GM19324 (cell line): ENCODE data around the gene RGS13.
A peak's percentile ranks its signal among the peaks of the same experiment; 100 is the strongest.

Experiments used
- ATAC-seq: cut with Tn5 transposase; IDR thresholded peaks from one replicate; pipeline ENCODE4 v1.9.1; 2021; ENCODE audit warnings: mild to moderate bottlenecking, moderate library complexity; ENCODE audit not compliant: unreplicated experiment, low FRiP score

The RGS13 gene

DNA sequence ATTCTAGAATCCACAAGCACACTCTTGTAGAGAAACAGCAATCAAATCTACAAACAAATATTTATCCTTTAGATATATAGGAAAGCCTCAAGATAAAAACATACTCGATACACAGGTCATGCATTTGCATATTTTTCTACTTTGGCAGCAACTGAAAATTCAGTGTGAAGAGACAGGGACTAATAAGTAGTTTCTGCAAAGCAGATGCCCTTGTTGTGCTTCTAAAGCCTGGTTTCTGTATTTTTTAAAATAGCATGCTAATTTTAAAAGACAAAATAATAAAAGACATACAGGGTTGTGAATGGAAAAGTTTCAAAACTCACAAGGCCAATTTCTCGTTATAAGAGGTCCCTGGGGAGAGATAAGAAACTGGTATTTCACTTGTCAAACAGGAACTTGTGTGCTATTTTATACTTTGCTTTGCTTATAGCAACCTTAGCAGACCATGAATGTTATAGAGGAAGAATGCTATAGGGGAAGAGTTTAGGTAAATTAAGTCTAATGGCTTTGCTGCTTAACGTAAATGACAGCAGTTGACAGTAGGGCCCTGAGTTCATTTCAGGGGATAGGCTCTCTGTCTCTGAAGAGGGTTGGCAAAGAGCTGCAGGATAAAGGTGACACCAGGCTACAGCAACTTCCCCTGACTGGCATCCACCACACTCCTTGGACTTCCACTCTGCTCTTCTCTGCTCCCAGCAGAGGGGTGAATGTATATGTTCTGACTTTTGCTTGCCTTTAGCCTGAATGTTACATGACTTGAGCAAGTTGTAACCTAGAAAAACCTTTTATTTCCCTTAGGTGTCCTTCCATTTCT, 9.4 kb upstream of the RGS13 start:
- ATAC-seq: peak; percentile 95

DNA sequence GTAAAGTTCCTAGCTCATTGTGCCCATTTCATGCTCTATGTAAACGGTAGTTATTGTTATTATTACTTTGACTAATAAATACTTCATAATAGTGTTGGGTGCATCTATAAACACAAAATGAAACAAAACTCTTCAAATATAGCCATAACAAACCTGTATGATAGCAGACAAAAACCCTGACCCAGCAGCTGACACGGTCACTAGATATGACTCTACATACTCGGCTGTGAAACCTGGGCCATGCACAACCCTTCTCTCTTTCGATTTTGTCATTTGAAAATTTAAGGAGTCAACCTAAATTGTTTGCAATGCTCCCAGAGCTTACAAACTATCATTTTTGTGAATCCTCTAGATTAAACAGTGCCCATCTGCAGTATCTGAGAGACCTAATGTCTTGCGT, 8.0 kb upstream of the RGS13 start:
- ATAC-seq: no peak

DNA sequence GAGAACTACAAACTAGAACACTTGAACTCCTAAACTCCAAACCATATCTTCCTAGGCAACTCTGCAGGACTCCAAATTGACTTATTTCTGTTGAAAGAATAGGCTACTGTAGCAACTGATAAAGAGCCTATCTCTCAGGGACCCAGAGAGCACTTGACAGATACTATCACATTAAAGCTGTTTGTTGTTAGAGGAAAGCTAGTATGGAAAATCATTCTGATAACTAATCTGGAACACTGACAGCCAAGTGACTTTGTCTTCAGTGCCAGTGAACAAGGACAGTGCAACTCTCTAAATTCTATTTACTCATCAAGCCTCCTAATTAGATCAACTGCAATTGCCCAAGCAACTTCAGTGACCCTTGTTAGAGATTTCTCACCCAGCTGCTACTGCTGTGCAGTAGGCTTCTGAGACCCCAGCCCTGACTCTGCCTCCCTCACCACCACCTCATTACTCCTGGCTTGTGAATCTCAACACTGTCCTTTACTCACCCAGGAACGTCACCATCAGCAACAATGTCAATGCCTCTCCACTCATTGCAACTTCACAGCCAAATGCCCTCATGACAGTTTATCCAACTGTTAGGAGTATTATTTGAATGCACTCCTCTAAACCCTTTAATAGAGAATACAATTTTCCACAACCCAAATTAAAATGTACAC, 7.4 kb upstream of the RGS13 start:
- ATAC-seq: no peak

DNA sequence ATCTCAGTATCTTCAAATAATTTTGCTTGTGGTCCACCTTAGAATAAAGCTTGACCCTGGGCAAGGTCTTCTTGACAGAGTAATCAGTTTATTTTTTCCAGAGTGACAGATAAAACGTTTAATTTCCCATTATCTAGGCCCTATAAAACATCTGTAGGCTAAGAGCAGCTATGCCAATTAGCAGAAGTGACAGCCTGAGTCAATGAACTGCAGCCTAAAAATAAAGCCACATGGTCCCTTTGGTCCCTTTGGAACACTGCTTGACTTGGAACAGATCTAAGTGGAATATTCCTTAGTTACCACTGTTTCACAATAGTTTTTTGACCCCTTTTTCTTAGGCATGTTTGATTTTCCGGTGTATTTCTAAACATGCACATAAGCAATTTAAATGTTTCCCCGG, 6.3 kb upstream of the RGS13 start:
- ATAC-seq: no peak

DNA sequence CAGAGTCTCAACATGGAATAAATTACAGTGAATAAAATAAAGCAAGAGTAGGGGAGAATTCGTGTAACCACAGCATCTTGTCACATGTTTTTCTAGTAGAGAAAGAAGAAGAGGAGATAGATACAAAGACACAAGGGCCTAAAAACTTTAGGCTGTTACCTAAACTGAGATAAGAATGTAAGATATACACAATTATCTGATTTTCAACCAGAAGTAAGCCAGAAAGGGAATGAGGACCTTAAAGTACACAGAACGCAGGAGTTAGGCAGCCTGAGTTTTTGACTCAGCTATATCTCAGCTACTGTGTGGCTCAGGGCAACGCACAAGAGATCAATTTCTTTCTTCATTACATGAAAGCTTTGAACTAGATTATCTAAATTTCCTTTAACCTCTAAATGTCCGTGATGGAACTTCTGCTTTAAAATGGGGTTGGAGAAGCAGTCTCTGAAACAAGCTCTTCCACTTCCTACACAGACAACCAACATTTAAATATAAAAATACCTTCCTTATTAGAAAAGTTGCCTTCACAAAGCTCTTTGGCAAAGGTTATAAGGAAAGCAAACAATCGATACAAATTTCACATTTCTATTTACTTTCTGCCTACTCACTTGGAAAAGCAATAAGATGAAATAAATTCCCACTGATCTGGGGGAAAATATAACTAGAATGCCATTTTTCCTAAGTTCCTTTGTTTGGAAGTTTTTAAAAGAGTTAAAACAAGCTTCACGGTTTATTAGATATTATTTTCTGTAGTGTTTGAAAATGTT, 5.2 kb upstream of the RGS13 start:
- ATAC-seq: no peak

DNA sequence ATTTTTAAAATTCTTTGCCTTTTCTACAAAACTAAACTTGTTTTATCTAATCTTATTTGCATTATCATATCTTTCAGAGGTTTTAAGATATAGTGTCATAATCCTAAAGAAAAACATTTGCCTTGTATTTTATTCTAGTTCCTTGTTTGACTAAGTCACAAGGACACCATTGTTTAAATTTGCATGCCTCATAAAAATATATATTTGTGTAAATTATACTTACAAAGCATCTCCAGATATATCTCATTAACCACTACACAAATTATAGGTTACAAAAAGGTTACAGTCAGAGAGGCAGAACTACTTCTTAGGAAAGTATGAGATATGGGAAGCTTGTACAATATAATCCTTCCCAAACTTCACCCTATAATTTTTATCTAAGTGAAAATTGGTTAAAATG, 4.2 kb upstream of the RGS13 start:
- no peak for ATAC-seq

DNA sequence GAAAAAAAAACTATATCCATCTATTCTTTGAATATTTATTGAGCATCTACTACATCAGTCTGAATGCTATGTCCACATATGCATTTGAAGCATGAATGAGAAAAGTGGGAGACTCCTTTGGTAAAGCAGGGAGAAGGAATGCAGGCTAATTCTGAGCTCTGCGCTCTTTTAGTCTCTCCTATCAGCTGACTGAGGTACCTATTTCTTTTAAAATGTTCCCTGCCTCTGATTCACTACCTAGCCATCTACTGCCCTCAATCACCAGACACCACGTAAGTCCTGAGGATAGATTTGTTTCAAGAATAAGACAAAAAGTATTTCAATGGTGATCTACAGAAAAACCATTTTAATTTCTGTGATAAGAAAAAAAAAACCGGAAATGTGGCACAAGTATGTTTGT, 3.8 kb upstream of the RGS13 start:
- no peak for ATAC-seq

DNA sequence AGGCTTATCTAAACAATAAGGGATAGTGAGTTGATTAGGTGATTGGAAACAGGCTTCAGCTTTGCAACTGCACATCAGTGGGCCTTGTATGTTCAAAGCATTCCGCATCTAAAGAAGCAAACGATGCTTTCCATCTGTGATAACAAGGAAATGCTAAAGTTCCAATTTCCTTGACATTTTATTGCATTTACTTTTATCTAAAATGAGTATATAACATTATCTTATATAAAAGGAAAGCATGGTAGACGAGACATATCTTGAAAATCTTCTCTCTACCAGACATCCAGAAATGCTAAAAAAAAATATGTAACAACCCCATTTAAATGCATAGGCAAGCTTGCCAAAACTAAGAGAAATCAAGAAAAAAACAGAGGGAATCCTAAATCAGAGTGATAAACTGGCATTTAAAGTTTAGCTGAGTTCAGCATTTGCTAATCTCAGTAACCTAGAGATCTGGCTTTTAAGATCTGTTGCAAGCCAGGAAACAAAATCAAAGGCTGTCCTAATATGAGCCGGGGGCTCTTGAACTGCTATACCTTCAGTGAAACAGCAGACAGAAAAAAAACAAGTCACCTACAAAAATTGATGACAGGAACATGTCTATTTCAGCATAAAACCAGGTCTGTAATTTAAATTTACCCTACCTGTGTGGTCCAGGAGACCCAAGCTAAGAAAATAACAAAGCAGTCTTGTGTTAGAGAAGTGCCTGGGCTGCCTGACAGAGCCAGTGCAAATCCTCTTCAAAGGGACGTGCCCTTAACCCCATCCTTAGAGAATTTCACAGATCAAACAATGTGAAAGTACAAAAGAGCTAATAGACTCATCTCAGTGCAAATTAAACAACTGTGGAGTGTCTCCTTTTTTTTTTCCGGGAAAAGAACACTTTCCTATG, 3.1 kb upstream of the RGS13 start:
- ATAC-seq: no peak

DNA sequence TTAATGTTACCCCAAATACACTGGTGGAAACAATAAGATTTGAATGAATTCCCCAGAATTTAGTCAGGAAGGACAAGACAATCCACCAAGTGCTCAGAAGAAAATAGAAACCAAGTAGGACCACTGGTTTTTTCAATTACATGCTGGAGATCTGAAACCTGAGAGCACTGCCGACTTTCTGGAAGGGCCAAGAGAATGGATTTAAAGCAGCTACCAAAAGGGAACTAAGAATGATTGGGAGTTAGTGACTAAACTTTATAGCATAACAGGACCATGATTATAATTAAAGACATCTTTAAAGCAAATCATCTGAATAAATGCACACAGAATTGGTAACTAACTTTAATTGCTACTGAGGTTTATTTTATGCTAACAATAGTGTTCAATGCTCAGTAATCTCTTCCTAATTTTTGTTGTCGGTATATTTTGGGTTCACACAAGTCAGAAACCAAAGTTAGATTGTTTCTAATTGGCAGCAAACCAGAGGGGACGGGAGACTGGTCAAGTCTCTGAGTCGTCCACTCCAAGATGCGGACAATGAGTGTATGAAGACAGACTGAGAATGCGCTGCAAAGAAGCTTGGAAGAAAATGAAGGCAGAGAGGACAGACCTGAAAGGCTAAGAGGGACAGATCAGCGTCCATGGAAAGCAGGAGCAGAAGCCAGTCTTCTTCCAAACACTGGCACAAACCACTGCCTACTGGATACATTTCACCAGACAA, 2.3 kb upstream of the RGS13 start:
- ATAC-seq: no peak

DNA sequence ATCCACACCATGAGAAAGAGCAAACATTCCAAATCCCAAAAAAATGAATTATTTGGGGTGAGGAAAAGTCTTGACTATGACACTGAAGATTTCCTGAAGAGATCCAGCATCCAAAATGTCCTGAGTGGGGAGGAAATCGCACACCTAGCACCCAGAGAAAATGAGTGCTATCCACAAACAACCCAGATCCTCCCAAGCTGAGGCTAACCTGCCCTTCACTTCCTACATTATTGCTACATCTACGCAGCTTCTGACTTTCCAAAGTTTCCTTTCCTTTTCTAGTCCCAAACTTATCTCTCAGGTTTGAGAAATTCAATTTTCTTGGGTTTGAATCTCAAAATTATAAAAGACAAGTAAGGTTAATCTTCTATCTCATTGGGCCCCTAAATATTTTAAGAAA, 906 bp upstream of the RGS13 start:
- no peak for ATAC-seq

DNA sequence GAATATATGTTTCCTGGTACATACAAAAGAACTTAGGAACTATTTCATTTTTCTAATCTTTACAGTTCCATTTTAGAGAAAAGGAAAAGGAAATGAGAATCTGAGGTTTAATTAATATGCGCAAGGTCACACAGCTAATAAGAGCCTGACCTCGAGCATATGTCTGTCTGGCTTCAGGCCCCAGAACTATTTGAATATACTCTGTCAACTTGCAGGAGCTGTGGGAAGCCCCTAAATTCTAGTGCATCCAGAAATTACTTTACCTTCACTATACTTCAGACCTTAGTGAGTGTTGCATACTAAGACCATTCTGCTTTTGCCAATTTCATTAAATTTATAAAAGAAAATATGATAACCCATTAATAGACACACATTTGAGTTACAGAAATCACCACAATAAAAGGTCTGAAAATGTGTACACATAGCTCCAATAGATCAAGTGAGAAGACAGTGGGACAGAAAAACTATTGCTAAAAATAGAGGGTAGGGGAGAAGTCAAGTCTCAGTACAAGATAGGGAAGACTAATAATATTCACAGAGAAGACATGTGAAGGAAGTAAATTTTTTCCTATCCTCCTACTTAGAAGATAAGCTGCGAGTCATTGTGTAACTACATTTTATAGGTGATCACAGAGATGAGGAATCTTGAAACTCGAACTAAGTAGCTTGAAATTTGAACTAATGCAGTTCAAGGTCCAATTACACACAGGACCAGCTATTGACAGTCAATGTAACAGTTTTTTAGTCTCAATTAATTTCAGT, 3.8 kb downstream of the RGS13 start:
- peak; percentile 81 for ATAC-seq

DNA sequence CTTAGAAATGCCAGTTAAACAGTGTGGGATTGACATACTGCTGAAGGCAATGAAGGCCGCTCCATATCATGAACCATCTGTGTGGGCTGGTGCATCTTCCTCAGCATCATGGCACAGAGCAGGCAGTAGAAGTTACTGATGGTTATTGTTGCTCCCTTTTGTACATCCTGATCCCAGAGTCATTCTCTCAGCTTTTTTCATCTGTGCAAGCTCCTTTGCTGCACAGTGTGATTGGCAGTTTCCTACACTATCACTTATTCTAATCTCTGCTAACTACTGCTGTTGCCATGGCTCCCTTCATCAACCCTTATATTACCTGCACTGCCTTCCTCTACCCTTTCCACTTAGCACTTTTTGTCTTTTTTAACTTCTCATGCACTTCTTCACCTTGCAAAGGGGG, 16.2 kb downstream of the RGS13 start:
- ATAC-seq: no peak

DNA sequence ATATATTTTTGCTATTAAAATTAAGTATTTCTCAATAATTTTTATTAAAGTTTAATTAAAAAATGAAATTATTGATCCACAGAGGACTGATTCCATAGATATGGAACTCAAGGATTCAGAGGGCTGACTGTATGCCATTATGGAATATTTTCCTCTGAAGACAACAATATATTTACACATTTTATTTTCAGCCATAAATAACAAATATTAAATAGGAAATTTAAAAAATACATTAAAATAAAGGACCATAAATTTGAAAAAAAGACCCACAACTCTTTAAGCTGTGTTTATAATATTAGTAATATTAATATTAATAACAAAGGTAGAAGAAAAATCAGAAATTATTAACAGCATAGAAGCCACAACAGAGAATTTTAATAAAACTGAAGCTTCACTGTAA, 18.2 kb downstream of the RGS13 start:
- no peak for ATAC-seq

DNA sequence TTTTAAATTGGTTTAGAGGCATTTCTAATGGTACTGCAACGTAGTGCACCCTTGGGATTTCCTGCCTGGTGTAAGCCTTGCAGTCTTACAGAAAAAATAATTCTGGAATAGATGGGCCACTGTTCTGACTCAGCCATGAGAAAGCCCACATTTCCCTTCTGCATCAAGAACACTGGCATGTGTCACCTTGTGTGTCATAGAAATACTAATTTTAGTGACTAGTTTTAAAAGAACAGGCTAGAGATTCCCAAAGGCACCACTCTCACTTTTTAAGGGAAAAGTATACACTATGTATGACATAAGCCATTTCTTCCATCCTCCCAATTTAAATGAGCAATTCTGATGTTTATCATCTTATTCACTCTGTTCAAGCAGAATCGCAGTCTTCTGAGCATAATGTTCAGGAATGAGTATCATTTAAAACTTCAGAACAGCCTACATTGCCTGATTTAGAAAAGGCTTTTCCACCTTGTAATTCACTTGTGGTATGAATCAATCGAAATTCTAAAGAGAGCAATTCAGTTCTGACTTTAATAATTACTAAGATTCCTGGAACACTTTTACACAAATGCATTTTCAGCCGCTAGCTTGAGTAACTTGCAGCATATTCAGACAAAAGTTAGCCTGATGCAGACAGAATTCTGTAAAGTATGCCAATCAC, 18.8 kb downstream of the RGS13 start:
- no peak for ATAC-seq

DNA sequence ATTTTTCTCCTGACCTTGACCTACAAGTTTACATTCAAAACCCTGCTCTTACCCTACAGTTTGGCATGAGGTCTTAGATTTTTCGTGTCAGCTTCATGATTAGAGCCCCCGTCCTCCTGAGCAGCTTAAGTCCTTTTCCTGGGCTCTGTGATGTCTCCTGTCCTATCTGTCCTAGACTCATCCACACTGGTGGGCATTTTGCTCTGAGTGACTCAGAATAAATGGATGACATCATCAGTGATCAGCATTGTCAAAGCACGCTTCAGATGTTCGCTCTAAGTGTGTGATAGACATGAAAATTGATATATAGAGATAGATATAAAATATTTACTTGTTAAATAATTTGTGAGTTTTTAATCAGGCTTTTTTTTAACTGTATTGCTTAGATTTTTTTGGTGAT, 21.8 kb downstream of the RGS13 start:
- ATAC-seq: no peak

DNA sequence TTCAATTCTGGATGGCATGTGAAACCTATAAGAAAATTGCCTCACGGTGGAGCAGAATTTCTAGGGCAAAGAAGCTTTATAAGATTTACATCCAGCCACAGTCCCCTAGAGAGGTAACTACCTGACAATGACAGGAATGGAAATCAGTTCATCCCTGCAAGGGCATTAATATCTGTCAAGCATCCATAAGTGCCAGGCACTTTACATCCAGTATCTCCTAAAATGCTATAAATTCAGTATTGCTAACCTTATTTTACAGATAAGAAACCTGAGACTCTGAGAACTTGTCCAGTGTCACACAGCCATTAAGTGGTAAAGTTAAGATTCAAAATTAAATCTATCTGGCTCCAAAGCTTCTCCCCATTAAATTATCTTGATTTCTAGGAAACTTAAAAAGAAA, 22.3 kb downstream of the RGS13 start:
- ATAC-seq: no peak

DNA sequence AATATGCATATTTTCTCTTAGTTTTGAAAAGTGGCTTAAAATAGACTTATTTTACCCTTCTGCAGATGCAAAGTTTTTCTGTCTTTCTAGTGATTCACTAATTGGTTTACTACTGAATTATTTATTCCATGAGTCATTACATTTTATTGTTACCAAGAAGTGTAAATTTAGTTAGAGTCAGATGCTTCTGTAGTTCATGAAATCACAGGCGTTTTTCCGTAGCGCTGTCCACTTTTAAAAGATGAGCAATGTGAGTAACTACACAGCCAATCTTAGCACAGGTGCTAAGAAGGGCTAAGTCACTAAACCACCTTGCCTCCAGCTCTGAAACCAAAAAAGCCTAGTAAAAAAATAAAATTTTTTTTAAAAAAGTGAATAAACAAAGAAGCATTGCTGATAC, 24.7 kb downstream of the RGS13 start:
- no peak for ATAC-seq

DNA sequence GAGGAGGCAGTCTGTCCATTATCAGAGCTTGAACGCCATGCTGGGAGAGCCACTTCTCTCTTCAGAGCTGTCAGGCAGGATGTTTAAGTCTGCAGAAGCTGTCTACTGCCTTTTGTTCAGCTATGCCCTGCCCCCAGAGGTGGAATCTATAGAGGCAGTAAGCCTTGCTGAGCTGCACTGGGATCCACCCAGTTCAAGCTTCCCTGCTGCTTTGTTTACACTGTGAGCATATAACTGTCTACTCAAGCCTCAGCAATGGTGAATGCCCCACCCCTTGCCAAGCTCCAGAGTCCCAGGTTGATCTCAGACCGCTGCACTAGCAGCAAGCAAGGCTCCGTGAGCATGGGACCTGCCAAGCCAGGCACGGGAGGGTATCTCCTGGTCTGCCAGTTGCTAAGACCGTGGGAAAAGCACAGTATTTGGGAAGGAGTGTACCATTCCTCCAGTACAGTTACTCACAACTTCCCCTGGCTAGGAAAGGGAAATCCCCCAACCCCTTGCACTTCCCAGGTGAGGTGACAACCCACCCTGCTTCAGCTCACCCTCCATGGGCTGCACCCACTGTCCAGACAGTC, 32.5 kb downstream of the RGS13 start:
- ATAC-seq: no peak
